NT2/D1 (cell line): Measurements from ENCODE around the gene ST6GALNAC2.

Experiments
- SUZ12 ChIP-seq: IDR thresholded peaks from 2 replicates; pipeline ENCODE4 v1.6.1; 2011; ENCODE audit not compliant: insufficient read length, insufficient read depth; ENCODE audit errors: extremely low read depth
- YY1 ChIP-seq: IDR thresholded peaks from 2 replicates; pipeline ENCODE4 v1.6.1; 2011; ENCODE audit not compliant: insufficient read length, insufficient read depth

DNA sequence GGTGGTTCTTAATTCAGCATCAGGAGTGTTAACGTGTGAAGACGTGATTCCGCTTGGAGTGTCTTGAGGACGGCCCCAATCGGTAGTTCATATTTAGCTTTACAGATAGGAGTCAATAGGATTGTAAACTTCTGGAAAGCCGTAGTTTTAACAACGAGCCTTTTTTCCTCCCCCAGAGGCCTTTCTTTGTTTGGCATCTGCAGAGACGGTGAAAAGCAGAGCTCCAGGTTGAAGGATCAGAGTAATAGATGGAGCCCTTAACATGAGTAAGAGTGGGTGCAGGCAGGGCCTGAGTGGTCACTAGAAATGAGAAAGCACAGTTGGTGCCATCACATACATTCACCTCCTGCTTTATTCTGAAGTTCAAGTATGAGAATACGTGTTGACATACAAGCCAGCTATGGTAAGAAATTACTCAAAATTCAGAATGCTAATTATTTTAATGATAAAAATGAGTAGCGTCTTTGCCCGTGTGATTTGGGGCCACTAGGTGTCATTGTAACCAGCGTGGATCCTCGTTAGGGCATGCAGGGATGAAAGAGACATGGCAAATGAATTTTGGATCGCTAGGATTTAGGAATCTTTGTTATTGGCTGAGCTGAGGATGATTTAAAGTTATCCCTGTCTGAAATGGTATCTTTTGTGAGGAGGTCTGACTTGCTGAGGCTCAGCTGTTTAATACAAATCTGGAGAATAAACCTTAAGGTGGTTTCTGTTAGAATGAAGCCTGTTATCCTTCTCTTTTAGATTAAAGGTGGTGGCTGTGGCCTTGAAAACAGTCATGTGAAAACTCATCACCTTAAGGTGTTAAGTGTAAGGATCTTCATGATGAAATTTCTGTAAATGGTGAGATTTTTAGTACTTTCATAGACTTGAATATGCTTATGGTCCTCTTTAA, 27.2 kb downstream of the ST6GALNAC2 start:
- TF ChIP-seq SUZ12 (no peak), YY1 (no peak)
